Activated CD8-positive, alpha-beta T cell treated with anti-CD3 and anti-CD28 coated beads for 36 hours (primary cell): ENCODE data around the gene FAM151A. TPM values are rescaled to one million over a fixed set of nuclear protein-coding genes. Genes with fewer than 3 reads are reported as not detected.

Source experiments
- ATAC-seq: fragments of 200-7000 bp; cut with Tn5 transposase; one replicate; pipeline ENCODE4 v1.10.0; 2021; ENCODE audit warnings: mild to moderate bottlenecking, moderate library complexity
- CTCF ChIA-PET: fragments of 350-600 bp; sonication (Branson Sonifier 250); formaldehyde crosslinking; loops from one replicate; lab custom pipeline; 2021; ENCODE audit warnings: antibody characterized with exemption; lab: Charles Lee
- POLR2A ChIA-PET: fragments of 350-600 bp; sonication (Branson Sonifier 250); formaldehyde crosslinking; loops from one replicate; lab custom pipeline; 2021; ENCODE audit warnings: antibody characterized with exemption; lab: Charles Lee
- DNase-seq: peaks from one replicate; pipeline ENCODE4 v3.0.0-alpha.2; 2020
- H3K27ac Mint-ChIP-seq: one replicate; pipeline ENCODE4 v1.8.0; 2021; ENCODE audit warnings: mild to moderate bottlenecking, mixed read lengths
- H3K27me3 Mint-ChIP-seq: one replicate; pipeline ENCODE4 v1.8.0; 2021; ENCODE audit warnings: mixed read lengths
- H3K36me3 Mint-ChIP-seq: one replicate; pipeline ENCODE4 v1.8.0; 2021; ENCODE audit warnings: low read depth, mixed read lengths
- H3K4me1 Mint-ChIP-seq: one replicate; pipeline ENCODE4 v1.8.0; 2021; ENCODE audit warnings: low read depth, mixed read lengths
- H3K4me3 Mint-ChIP-seq: one replicate; pipeline ENCODE4 v1.8.0; 2021; ENCODE audit warnings: mild to moderate bottlenecking, moderate library complexity, mixed read lengths
- H3K9me3 Mint-ChIP-seq: one replicate; pipeline ENCODE4 v1.8.0; 2021; ENCODE audit warnings: mixed read lengths
- intact Hi-C: fragments of 100-400 bp; cut with micrococcal nuclease; formaldehyde crosslinking; loops from one replicate; pipeline ENCODE4 v1.10.0; 2022
- total RNA-seq, 2 experiments: library from RNA; stranded (reverse); gene quantifications; one replicate each; pipeline ENCODE4 v1.2.3, GENCODE V29; 2021
- TF ChIP-seq, protein P1 (sequence below): fragments of 200-600 bp; IDR thresholded peaks from one replicate; pipeline ENCODE4 v1.8.0; 2022; ENCODE audit warnings: antibody characterized with exemption, mild to moderate bottlenecking

FAM151A gene
- total RNA-seq, 2 experiments from 2014 or later = not detected

DNA sequence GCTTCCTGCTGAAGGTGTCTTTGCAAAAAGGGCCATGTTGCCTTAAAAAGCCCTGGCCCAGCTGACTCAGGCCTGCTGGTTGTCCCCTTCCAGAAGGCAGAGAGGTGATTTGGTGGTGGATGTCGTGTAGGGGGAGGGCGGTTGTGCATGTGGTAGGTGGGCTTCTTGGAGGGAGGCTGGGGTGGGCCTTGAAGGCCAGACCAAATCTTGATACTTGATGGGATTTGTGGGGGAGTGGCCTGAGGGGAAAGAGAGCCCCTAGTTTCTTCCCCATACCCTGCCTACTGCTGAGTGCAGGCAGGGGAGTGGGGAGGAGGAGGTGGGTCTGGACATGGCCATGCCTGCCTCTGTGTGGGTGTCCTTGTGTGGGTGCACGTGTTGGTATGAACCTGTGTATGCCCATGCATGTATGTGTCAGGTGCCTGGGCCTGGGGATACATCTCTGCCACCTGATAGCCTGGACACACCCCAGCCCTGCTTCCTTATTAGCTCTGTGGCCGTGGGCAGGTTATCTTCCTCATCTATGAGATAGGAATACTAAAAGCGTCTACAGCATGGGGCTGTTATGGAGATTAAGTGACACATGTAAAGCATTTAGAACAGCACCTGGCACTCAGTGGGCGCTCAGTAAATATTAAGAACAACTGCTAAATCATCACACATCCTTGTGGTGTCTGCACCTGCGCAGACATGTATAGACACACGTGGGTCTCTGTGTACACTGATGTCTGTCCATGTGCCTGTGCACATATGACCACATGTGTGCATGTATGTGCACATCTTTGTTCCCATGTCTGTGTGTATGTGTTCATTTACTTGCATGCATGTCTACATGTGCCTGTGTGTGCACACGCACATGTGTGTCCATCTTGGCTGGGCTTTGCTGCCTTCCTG lies 17.0 kb downstream of the FAM151A start:
- H3K36me3 Mint-ChIP-seq = no peaks in the 10 kb centered on the region
- POLR2A ChIA-PET = no interaction called here
- no peak overlapping the region for H3K4me3 Mint-ChIP-seq
- no peak for DNase-seq
- no peaks in the 10 kb centered on the region for H3K9me3 Mint-ChIP-seq
- H3K27me3 Mint-ChIP-seq = no peaks in the 10 kb centered on the region
- CTCF ChIA-PET = no interaction called here
- no peak for ATAC-seq
- TF ChIP-seq, protein P1, sequence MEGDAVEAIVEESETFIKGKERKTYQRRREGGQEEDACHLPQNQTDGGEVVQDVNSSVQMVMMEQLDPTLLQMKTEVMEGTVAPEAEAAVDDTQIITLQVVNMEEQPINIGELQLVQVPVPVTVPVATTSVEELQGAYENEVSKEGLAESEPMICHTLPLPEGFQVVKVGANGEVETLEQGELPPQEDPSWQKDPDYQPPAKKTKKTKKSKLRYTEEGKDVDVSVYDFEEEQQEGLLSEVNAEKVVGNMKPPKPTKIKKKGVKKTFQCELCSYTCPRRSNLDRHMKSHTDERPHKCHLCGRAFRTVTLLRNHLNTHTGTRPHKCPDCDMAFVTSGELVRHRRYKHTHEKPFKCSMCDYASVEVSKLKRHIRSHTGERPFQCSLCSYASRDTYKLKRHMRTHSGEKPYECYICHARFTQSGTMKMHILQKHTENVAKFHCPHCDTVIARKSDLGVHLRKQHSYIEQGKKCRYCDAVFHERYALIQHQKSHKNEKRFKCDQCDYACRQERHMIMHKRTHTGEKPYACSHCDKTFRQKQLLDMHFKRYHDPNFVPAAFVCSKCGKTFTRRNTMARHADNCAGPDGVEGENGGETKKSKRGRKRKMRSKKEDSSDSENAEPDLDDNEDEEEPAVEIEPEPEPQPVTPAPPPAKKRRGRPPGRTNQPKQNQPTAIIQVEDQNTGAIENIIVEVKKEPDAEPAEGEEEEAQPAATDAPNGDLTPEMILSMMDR = no peak
- peaks cover 11% of the 10 kb centered on the region for H3K4me1 Mint-ChIP-seq
- no peak overlapping the region for H3K27ac Mint-ChIP-seq
- intact Hi-C loops = no loop called here

DNA sequence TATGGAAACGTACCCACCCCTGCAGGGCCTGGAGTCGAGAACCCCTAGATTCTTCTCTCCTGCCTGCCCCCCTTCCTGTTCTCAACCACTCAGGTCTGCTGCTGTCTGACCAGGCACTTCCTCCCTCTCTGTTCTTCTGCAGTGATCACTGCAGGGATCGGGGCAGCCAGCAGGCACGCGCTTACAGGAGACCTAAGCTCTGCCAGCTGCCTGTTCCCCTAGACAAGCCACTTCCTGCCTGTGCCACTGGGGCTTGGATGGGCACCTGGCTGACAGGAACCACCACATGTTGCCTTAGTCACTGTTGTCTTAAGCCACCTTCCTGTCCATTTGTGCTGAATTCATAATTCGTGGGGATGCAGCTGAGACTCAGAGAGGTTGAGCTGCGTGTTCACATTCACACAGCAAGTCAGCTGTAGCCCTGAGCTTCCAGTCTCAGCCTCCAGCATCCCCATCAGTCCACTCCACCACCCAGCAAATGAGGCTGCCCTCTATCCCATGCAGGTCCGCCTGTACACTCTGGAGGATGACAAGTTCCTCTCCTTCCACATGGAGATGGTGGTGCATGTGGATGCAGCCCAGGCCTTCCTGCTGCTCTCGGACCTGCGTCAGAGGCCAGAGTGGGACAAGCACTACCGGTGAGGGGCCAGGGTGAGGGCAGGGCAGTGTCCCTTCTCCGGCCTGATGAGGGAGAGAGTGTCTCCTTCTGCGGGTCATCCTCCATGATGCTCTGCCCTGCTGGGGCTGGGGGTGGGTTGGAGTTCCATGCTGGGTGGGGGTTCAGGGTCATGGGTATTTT lies 18.6 kb downstream of the FAM151A start:
- ChIA-PET CTCF (no interaction called here), POLR2A (no interaction called here)
- Mint-ChIP-seq H3K27me3 (no peaks in the 10 kb centered on the region), H3K9me3 (no peaks in the 10 kb centered on the region), H3K4me1 (peaks cover 11% of the 10 kb centered on the region), H3K4me3 (no peak overlapping the region), H3K27ac (peak overlapping the region; percentile 16), H3K36me3 (no peaks in the 10 kb centered on the region)
- ATAC-seq (peak; percentile 89), DNase-seq (peak; percentile 56)
- intact Hi-C loops = no loop called here
- TF ChIP-seq, protein P1 = no peak

DNA sequence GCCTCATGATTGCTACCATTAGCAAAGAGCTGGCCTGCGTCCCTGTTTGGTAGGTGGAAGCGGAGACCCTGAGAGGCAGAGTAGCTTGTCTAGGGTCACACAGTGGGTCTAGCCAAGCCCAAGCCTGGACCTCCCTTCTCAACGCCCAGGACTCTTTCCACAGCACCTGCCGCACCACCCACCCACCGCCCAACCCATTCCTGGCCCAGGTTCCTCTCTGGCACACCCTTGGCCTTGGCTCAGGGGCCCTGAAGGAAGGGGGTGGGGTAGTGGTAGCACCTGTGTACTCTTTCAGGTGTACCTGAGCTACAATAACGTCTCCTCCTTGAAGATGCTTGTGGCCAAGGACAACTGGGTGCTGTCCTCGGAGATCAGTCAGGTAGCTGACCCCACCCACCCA lies 19.3 kb downstream of the FAM151A start:
- no peaks in the 10 kb centered on the region for H3K27me3 Mint-ChIP-seq
- CTCF ChIA-PET = no interaction called here
- H3K27ac Mint-ChIP-seq = peak overlapping the region; percentile 16

DNA sequence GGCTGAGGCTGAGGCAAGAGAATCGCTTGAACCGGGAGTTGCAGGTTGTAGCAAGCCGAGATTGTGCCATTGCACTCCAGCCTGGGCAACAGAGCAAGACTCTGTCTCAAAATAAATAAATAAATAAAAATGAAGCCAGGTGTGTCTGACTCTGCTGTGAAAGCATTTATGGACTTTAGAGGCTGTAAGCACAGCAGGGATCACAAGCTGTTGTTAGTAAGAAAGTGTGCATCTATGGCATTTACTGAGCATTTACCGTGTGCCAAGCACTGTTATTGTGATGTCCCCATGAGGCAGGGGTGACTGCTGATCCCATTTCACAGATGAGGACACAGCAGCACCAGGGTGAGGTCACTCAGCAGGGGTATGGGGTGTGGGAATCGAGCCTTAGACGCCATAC lies 20.1 kb downstream of the FAM151A start:
- TF ChIP-seq, protein P1 = no peak

More for the DNA sequence above, 19.3 kb downstream of the FAM151A start:
- intact Hi-C loops = no loop called here
- ATAC-seq = no peak
- Mint-ChIP-seq H3K4me1 (peaks cover 11% of the 10 kb centered on the region), H3K4me3 (no peak overlapping the region), H3K36me3 (no peaks in the 10 kb centered on the region), H3K9me3 (no peaks in the 10 kb centered on the region)
- POLR2A ChIA-PET = no interaction called here
- no peak for DNase-seq
- TF ChIP-seq, protein P1 = no peak

DNA sequence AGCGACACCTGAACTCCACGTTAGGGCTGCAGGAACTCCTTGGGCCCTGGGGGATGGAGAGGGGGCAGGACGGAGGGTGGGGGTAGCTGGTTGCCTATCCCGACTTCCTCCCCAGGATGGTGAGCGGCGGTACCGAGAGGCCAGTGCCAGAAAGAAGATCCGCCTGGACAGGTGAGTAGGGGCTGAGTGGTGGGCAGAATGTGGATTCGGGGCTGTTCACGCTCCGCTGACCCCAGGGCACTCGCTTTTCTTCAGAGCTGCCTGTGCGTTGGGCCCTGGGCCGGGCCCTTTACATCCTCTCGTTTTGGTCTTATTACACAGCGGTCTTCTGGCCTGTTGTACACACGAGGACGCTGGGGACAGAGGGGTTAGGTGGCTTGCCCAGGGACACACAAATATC lies 20.8 kb downstream of the FAM151A start:
- Mint-ChIP-seq H3K9me3 (no peaks in the 10 kb centered on the region), H3K27ac (no peak overlapping the region), H3K4me3 (no peak overlapping the region), H3K27me3 (no peaks in the 10 kb centered on the region), H3K36me3 (no peaks in the 10 kb centered on the region), H3K4me1 (peaks cover 11% of the 10 kb centered on the region)
- CTCF ChIA-PET = no interaction called here
- intact Hi-C loops = no loop called here
- ATAC-seq (no peak), DNase-seq (no peak)
- TF ChIP-seq, protein P1 = no peak
- POLR2A ChIA-PET = no interaction called here

More for the DNA sequence above, 20.1 kb downstream of the FAM151A start:
- Mint-ChIP-seq H3K4me3 (no peak overlapping the region), H3K27ac (no peak overlapping the region), H3K36me3 (no peaks in the 10 kb centered on the region), H3K27me3 (no peaks in the 10 kb centered on the region), H3K9me3 (no peaks in the 10 kb centered on the region), H3K4me1 (peaks cover 11% of the 10 kb centered on the region)
- ChIA-PET POLR2A (no interaction called here), CTCF (no interaction called here)
- ATAC-seq = no peak
- DNase-seq = no peak
- intact Hi-C loops = no loop called here
